HUES64 (cell line): ENCODE data around the gene PDLIM7.
"Not testable (repeated sequence)": the region's sequence is repeated elsewhere in the genome, so short reads cannot be mapped to it uniquely, and the experiment has no call there.

Experiments
- H3K27ac ChIP-seq: 2 replicates; pipeline ENCODE4 v1.7.0; 2013; ENCODE audit warnings: low read depth, low read length, inconsistent platforms
- H3K27me3 ChIP-seq: 2 replicates; pipeline ENCODE4 v1.6.1; 2013; ENCODE audit warnings: mild to moderate bottlenecking, low read length; ENCODE audit not compliant: insufficient read depth
- H3K36me3 ChIP-seq: 2 replicates; pipeline ENCODE4 v1.6.1; 2013; ENCODE audit warnings: mild to moderate bottlenecking, low read length; ENCODE audit not compliant: insufficient read depth
- H3K4me1 ChIP-seq: 2 replicates; pipeline ENCODE4 v1.6.1; 2013; ENCODE audit warnings: mild to moderate bottlenecking, low read length, moderate library complexity; ENCODE audit not compliant: insufficient read depth
- H3K4me3 ChIP-seq: 2 replicates; pipeline ENCODE4 v1.5.1; 2013; ENCODE audit warnings: mild to moderate bottlenecking, low read length, moderate library complexity
- H3K9ac ChIP-seq: 2 replicates; pipeline ENCODE4 v1.6.1; 2013; ENCODE audit warnings: mild to moderate bottlenecking, low read depth, low read length
- H3K9me3 ChIP-seq: 2 replicates; pipeline ENCODE4 v1.6.1; 2013; ENCODE audit warnings: low read depth, low read length; ENCODE audit not compliant: insufficient read depth
- WGBS: fragments of 150-250, 120-280 bp; methylation state at CpG from one replicate; pipeline ENCODE4 v1.1.7; 2013; ENCODE audit warnings: missing lambda C conversion rate; 5-methylcytosine and 5-hydroxymethylcytosine counted together

PDLIM7 gene

GRCh38 chr5:177535125-177535524 is 37.7 kb upstream of the PDLIM7 start:
- Histone ChIP-seq H3K9ac (no peak overlapping the region), H3K4me1 (no peaks in the 10 kb centered on the region), H3K27ac (no peak overlapping the region), H3K36me3 (peaks cover 87% of the 10 kb centered on the region), H3K9me3 (no peaks in the 10 kb centered on the region), H3K27me3 (no peaks in the 10 kb centered on the region), H3K4me3 (no peak overlapping the region)
- 94% methylated on average over 7 of the region's 7 CpGs for WGBS

- peaks cover 93% of the 10 kb centered on the region for H3K36me3 ChIP-seq
- H3K27ac ChIP-seq, H3K9me3 ChIP-seq, H3K27me3 ChIP-seq, H3K4me1 ChIP-seq, H3K9ac ChIP-seq, H3K4me3 ChIP-seq: not testable (repeated sequence)
- WGBS = 98% methylated on average over 7 of the region's 7 CpGs
Measured at GRCh38 chr5:177534433-177534832, 37.0 kb upstream of the PDLIM7 start.

GRCh38 chr5:177531209-177531940 is 34.0 kb upstream of the PDLIM7 start:
- Histone ChIP-seq H3K4me1 (no peaks in the 10 kb centered on the region), H3K4me3 (no peak overlapping the region), H3K36me3 (peaks cover 92% of the 10 kb centered on the region), H3K9ac (no peak overlapping the region), H3K27ac (no peak overlapping the region), H3K9me3 (no peaks in the 10 kb centered on the region), H3K27me3 (no peaks in the 10 kb centered on the region)
- 97% methylated on average over 27 of the region's 27 CpGs for WGBS

- WGBS = 94% methylated on average over 3 of the region's 3 CpGs
- H3K9me3 ChIP-seq = no peaks in the 10 kb centered on the region
- H3K9ac ChIP-seq = no peak overlapping the region
- H3K27me3 ChIP-seq = no peaks in the 10 kb centered on the region
- H3K27ac ChIP-seq = no peak overlapping the region
- peaks cover 92% of the 10 kb centered on the region for H3K36me3 ChIP-seq
- H3K4me3 ChIP-seq = no peak overlapping the region
- no peaks in the 10 kb centered on the region for H3K4me1 ChIP-seq
Measured at GRCh38 chr5:177530638-177531037, 33.2 kb upstream of the PDLIM7 start.

DNA sequence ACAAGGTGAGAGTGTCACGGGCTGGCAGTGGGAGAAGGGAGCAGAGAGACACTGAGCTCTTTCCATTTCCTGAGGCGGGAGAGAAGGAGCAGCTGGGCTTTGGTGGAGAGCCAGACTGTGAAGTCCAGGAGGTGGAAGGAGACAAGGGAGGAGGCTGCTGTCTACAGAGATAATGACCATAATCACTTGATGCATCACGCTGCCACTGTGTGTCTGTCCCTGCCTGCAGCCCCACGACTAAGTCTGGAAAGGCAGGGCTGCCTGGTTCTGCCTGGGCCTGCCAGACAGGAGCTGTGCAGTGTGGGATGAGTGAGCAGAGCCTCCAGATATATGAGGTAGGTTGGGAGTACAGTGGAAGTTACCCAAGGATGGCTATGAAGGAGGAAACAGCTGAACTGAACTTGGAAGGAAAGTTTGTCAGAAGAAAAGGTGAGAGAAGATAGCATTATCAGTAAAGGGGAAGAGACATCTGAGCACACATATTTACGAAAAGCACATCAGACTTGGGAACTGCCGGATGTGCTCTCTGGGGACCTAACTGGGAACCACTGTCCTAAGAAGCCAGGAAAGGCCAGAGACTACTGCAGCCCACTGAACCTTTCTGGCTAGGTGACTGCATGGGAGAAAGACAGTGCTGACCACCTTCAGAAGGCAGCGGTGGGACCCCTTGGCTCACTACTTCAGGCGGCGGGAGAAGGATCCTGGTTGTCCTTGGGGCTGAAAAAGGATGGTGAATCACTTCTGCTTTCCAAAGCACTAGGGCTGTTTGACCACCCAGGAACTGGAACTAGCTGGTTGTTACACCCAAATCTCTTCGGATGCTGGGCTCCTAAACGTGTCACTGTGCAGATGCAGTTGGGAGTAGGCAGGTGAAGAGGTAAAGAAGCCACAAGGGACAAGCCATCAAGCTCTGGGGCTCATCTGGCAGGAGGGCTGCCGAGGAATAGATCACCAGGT is 32.1 kb upstream of the PDLIM7 start:
- 92% methylated on average over 12 of the region's 12 CpGs for WGBS
- Histone ChIP-seq H3K27me3 (no peaks in the 10 kb centered on the region), H3K9me3 (no peaks in the 10 kb centered on the region), H3K9ac (no peak overlapping the region), H3K36me3 (peaks cover 92% of the 10 kb centered on the region), H3K4me1 (no peaks in the 10 kb centered on the region), H3K4me3 (no peak overlapping the region), H3K27ac (no peak overlapping the region)

DNA sequence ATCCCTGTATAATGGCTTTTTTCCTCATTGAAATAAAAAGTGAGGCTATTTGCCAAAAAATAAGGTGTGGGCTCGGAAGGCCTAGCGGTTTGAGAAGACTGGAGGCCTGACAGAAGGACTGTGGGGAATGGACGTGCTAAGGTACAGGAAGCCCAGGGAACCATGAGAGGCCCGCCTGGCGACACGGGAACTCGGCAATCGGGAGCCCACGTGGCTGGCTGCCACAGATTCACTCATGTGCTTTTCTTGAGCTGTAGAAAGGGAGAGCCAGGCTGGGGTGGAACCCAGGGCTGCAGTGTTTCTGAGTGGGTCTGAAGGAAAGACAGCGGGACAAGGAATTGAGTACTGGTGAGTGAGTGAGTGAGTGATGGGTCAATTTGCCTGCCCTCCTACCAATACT is 31.2 kb upstream of the PDLIM7 start:
- peaks cover 95% of the 10 kb centered on the region for H3K36me3 ChIP-seq

DNA sequence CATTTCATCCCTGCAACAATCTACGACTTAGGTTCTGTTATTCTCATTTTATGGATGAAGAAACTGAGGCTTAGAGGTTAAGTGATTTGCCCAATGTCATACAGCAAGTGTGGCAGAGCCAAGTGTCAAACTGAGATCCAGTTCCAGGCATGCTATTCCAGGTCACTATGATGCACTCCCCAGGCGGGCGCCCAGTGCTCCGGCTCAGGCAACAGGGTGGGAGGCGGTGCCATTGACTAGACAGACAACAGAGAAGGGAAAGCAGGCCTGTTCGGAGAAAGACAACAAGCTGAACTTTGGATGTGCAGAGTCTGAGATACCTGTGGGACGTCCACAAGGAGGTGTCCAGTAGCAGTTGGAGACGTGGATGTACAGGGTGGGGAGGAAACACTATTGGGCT is 30.2 kb upstream of the PDLIM7 start:
- Histone ChIP-seq H3K9ac (no peak overlapping the region), H3K4me3 (no peak overlapping the region), H3K9me3 (no peaks in the 10 kb centered on the region), H3K27me3 (no peaks in the 10 kb centered on the region), H3K36me3 (peaks cover 94% of the 10 kb centered on the region), H3K27ac (no peak overlapping the region), H3K4me1 (no peaks in the 10 kb centered on the region)
- 94% methylated on average over 8 of the region's 8 CpGs for WGBS

More for the DNA sequence above, 31.2 kb upstream of the PDLIM7 start:
- 94% methylated on average over 10 of the region's 10 CpGs for WGBS
- no peaks in the 10 kb centered on the region for H3K27me3 ChIP-seq
- no peak overlapping the region for H3K27ac ChIP-seq
- H3K4me3 ChIP-seq = no peak overlapping the region
- no peak overlapping the region for H3K9ac ChIP-seq
- H3K4me1 ChIP-seq = no peaks in the 10 kb centered on the region
- no peaks in the 10 kb centered on the region for H3K9me3 ChIP-seq

- Histone ChIP-seq H3K4me1 (no peaks in the 10 kb centered on the region), H3K27ac (no peak overlapping the region), H3K9me3 (no peaks in the 10 kb centered on the region), H3K4me3 (no peak overlapping the region), H3K36me3 (peaks cover 91% of the 10 kb centered on the region), H3K27me3 (no peaks in the 10 kb centered on the region), H3K9ac (no peak overlapping the region)
- 96% methylated on average over 6 of the region's 6 CpGs for WGBS
Measured at GRCh38 chr5:177526791-177527190, 29.4 kb upstream of the PDLIM7 start.

GRCh38 chr5:177526191-177526590 is 28.8 kb upstream of the PDLIM7 start:
- Histone ChIP-seq H3K9ac (no peak overlapping the region), H3K27me3 (no peaks in the 10 kb centered on the region), H3K27ac (no peak overlapping the region), H3K36me3 (peaks cover 91% of the 10 kb centered on the region), H3K4me3 (no peak overlapping the region), H3K9me3 (no peaks in the 10 kb centered on the region), H3K4me1 (no peaks in the 10 kb centered on the region)
- 97% methylated on average over 3 of the region's 4 CpGs for whole genome bisulfite sequencing

GRCh38 chr5:177524941-177525655 is 27.7 kb upstream of the PDLIM7 start:
- no peak overlapping the region for H3K27ac ChIP-seq
- 96% methylated on average over 10 of the region's 10 CpGs for WGBS
- H3K27me3 ChIP-seq = no peaks in the 10 kb centered on the region
- H3K4me1 ChIP-seq = no peaks in the 10 kb centered on the region
- no peak overlapping the region for H3K4me3 ChIP-seq
- H3K9me3 ChIP-seq = no peaks in the 10 kb centered on the region
- H3K9ac ChIP-seq = no peak overlapping the region
- H3K36me3 ChIP-seq = peaks cover 91% of the 10 kb centered on the region

DNA sequence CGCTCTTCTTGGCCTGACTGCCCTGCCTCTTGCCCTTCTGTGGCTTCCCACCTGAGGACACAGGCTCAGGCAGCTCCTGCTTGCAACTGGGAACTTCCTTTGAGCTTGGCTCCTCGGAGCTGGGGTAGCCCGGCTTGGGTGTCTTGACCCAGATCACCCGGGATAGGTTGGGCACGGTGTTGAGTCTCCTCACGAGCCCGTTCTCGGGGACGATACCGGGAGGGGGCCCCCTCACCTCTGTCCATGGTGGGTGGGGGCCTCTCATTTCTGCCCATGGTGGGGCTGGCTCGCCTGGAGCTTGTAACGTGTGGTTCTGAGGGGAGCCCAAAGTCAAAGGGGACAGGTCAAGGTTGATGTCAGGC is 27.1 kb upstream of the PDLIM7 start:
- WGBS = 96% methylated on average over 12 of the region's 12 CpGs
- H3K9me3 ChIP-seq = no peaks in the 10 kb centered on the region
- no peak overlapping the region for H3K4me3 ChIP-seq
- no peak overlapping the region for H3K9ac ChIP-seq
- H3K27ac ChIP-seq = no peak overlapping the region
- no peaks in the 10 kb centered on the region for H3K27me3 ChIP-seq
- peaks cover 91% of the 10 kb centered on the region for H3K36me3 ChIP-seq
- no peaks in the 10 kb centered on the region for H3K4me1 ChIP-seq
